Kidney (tissue), 14 donors: ENCODE data around the gene ALOX15. TPM values are rescaled to one million over a fixed set of nuclear protein-coding genes. Genes with fewer than 3 reads are reported as not detected.
"Not testable (repeated sequence)": the region's sequence is repeated elsewhere in the genome, so short reads cannot be mapped to it uniquely, and the experiment has no call there.

Experiments
- DNase-seq, 5 donors: peaks; one replicate each; pipeline ENCODE4 v3.0.0-alpha.2; 2013 to 2020
- FAIRE-seq: peaks from 2 replicates; lab custom pipeline; 2012; peaks lifted over from hg19 to GRCh38; lab: Jason Lieb, UNC
- H3K27ac ChIP-seq, 2 donors: one replicate each; pipeline ENCODE4 v1.7.0; 2013; ENCODE audit warnings: low read depth in 2 of 2, low read length in 2 of 2, inconsistent platforms in 1 of 2
- H3K27me3 ChIP-seq: one replicate; pipeline ENCODE4 v1.7.1; 2013; ENCODE audit warnings: low read length, inconsistent platforms; ENCODE audit not compliant: control insufficient read depth, insufficient read depth
- H3K36me3 ChIP-seq, 3 donors: one replicate each; pipeline versions ENCODE4 v1.7.0 to v1.7.1; 2013; ENCODE audit warnings: low read length in 3 of 3, control low read depth in 1 of 3, inconsistent platforms in 1 of 3; ENCODE audit not compliant: insufficient read depth in 3 of 3, control insufficient read depth in 2 of 3
- H3K4me1 ChIP-seq, 3 donors: one replicate each; pipeline versions ENCODE4 v1.7.0 to v1.7.1; 2013; ENCODE audit warnings: low read length in 3 of 3, inconsistent platforms in 1 of 3, low read depth in 1 of 3; ENCODE audit not compliant: control insufficient read depth in 2 of 3, insufficient read depth in 2 of 3
- H3K4me3 ChIP-seq, 3 donors: one replicate each; pipeline versions ENCODE4 v1.7.0 to v1.8.1; 2013; ENCODE audit warnings: low read length in 3 of 3, control low read depth in 1 of 3, inconsistent platforms in 1 of 3
- H3K9ac ChIP-seq, 3 donors: one replicate each; pipeline versions ENCODE4 v1.7.0 to v1.7.1; 2013; ENCODE audit warnings: low read length in 3 of 3, control low read depth in 1 of 3, inconsistent platforms in 1 of 3
- H3K9me3 ChIP-seq, 3 donors: one replicate each; pipeline versions ENCODE4 v1.7.0 to v1.7.1; 2013; ENCODE audit warnings: low read length in 3 of 3, control low read depth in 1 of 3, inconsistent platforms in 1 of 3; ENCODE audit not compliant: control insufficient read depth in 2 of 3, insufficient read depth in 1 of 3
- CTCF ChIP-seq: IDR thresholded peaks from 3 replicates; pipeline ENCODE4 v1.5.1; 2012; ENCODE audit warnings: mild to moderate bottlenecking, moderate library complexity, borderline replicate concordance; ENCODE audit not compliant: insufficient read depth; ENCODE audit errors: extremely low read depth
- intact Hi-C: fragments of 100-400 bp; cut with DNase I; formaldehyde crosslinking; loops from one replicate; pipeline ENCODE4 v1.11.1; 2022
- polyA plus RNA-seq: library from polyadenylated mRNA; stranded (reverse); fragments of 350-450 nt; fragmentation: Illumina TruSeq; extraction: RNeasy Lipid Tissue Mini Kit (QIAGEN cat#74804); gene quantifications from one replicate; pipeline ENCODE4 v1.2.3, GENCODE V29; 2014; ENCODE audit warnings: low read depth, low replicate concordance; ENCODE audit not compliant: insufficient read depth
- total RNA-seq: library from RNA; stranded (reverse); fragmentation: NEBNext Ultra II Directional; extraction: Animal tissue kit (Norgen Biotek cat#: 25700); gene quantifications from one replicate; pipeline ENCODE4 v1.2.1, GENCODE V29; 2021
- donor health status: control.
- donor health status: control.
- donor health status: control.
- donor health status: control.
- donor health status: control.
- donor health status: DM: yes; HTN: yes; CAD: no.
- donor health status: Normal renal cell carcinoma (clear cell type).

The ALOX15 gene
- total and polyA plus RNA-seq, 2 donors from 2014 or later, result not detected

- no peak overlapping the region for H3K9ac ChIP-seq
- FAIRE-seq (no peak), DNase-seq (no peak)
- peak overlapping the region in 1 of 2 donors; percentile 11 for H3K27ac ChIP-seq
- intact Hi-C loops, result no loop called here
- no peaks in the 10 kb centered on the region for H3K9me3 ChIP-seq
- H3K36me3 ChIP-seq, result peaks cover 0 to 8% (median 0%) of the 10 kb centered on the region in 3 donors
- no peaks in the 10 kb centered on the region for H3K27me3 ChIP-seq
- no peak for TF ChIP-seq CTCF
- peaks cover 0 to 40% (median 22%) of the 10 kb centered on the region in 3 donors for H3K4me1 ChIP-seq
- no peak overlapping the region for H3K4me3 ChIP-seq
These were observed 49.9 kb downstream of the ALOX15 start for GRCh38 chr17:4591529-4591928.

- no peak overlapping the region for H3K4me3 ChIP-seq
- no peaks in the 10 kb centered on the region for H3K9me3 ChIP-seq
- intact Hi-C loops, result no loop called here
- DNase-seq (no peak), FAIRE-seq (no peak)
- peaks cover 0 to 4% (median 0%) of the 10 kb centered on the region in 3 donors for H3K36me3 ChIP-seq
- no peak overlapping the region for H3K9ac ChIP-seq
- no peaks in the 10 kb centered on the region for H3K27me3 ChIP-seq
- TF ChIP-seq CTCF, result no peak
- no peak overlapping the region for H3K27ac ChIP-seq
- peaks cover 0 to 44% (median 22%) of the 10 kb centered on the region in 3 donors for H3K4me1 ChIP-seq
These were observed 50.5 kb downstream of the ALOX15 start for GRCh38 chr17:4590981-4591453.

- H3K4me1 ChIP-seq, result peaks cover 0 to 44% (median 22%) of the 10 kb centered on the region in 3 donors
- intact Hi-C loops, H3K9ac ChIP-seq, H3K4me3 ChIP-seq, H3K36me3 ChIP-seq, H3K27me3 ChIP-seq, H3K27ac ChIP-seq, FAIRE-seq, H3K9me3 ChIP-seq: not testable (repeated sequence)
- DNase-seq, result peak in 1 of 5 donors; percentile 44
These were observed 51.4 kb downstream of the ALOX15 start for GRCh38 chr17:4590042-4590441.

DNA sequence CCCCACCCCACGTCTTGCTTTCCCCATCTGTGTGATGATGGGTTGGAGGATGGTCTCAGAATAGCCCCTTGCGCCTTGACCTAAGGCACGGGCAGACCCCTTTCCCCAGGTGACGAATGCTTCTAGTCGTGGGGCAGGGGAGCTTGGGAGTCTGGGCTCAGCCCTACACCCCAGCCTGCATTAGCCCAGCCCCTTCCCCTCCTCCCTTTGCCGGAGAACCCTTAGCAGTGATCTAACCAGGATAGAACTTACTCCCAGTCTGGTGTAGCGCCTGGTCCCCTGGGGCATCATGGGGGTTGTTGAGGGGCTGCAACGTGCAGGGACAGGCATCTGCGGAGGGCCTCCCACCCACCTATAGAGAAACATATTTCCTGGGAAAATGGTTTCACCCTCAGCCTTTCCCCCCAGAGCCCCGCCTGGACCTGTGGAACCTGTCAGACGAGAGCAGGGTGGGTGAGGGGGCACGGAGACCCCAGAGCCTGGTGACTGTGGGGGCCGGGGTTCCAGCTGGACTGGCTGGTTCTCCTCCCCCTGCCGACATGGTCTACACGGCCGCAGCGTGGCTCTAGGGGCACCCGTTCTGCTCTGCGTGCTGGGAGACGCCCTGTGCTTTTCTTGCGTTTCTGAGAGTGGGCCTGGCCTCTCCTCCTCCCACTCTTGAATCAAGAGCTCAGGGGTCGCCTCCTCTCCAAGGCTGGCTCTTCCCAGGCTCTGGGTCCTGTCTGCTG, 52.4 kb downstream of the ALOX15 start:
- Histone ChIP-seq H3K4me1 (peaks cover 0 to 40% (median 22%) of the 10 kb centered on the region in 3 donors), H3K9me3 (no peaks in the 10 kb centered on the region), H3K27ac (peak overlapping the region; percentile 36 to 95), H3K4me3 (peak overlapping the region in 1 of 3 donors; percentile 59), H3K27me3 (no peaks in the 10 kb centered on the region), H3K9ac (peak overlapping the region in 1 of 3 donors; percentile 55), H3K36me3 (no peaks in the 10 kb centered on the region)
- DNase-seq (peak in 1 of 5 donors; percentile 60), FAIRE-seq (no peak)
- no peak for TF ChIP-seq CTCF
- intact Hi-C loops, result no loop called here
